ENCODE results near the gene EPN1. TPM values are rescaled to one million over a fixed set of nuclear protein-coding genes. Genes with fewer than 3 reads are reported as not detected.

EPN1 gene
- total and polyA plus RNA-seq, 2 experiments from 2014 or later: 47.1 to 223 TPM

- Mint-ChIP-seq H3K27me3 (ENCODE audit: insufficient read depth, low read depth, poor library complexity) (peaks cover 45% of the 10 kb centered on the region), H3K9me3 (no peaks in the 10 kb centered on the region), H3K27ac (no peak overlapping the region), H3K4me3 (peak overlapping the region; percentile 73), H3K4me1 (peaks cover 30% of the 10 kb centered on the region), H3K36me3 (ENCODE audit: low read depth) (peaks cover 39% of the 10 kb centered on the region)
- Histone ChIP-seq H3K4me1 (ENCODE audit: insufficient read depth) (no peaks in the 10 kb centered on the region; the same call in 1 of the 2 replicates), H2AFZ (no peak overlapping the region), H3K9me2 (ENCODE audit: insufficient read depth) (no peaks in the 10 kb centered on the region), H3K36me3 (ENCODE audit: insufficient read depth) (no peaks in the 10 kb centered on the region), H3K27ac (ENCODE audit: low read depth) (no peak overlapping the region), H4K20me1 (replicated peaks; ENCODE audit: insufficient read depth) (no peaks in the 10 kb centered on the region), H3K4me3 (peak overlapping the region; percentile 65), H3K4me2 (peak overlapping the region; percentile 87), H3K79me2 (replicated peaks; ENCODE audit: insufficient read depth) (peaks cover 32% of the 10 kb centered on the region), H3F3A (replicated peaks; ENCODE audit: low read depth) (peaks cover 15% of the 10 kb centered on the region; the same call in 1 of the 2 replicates), H3K27me3 (ENCODE audit: insufficient read depth) (no peaks in the 10 kb centered on the region)
- peak; percentile 48 for DNase-seq (ENCODE audit: low spot score)
- peak; percentile 12 for ATAC-seq
- TF ChIP-seq REST (IDR thresholded peaks at IDR 0.05; ENCODE audit: unreplicated experiment) (no peak), EZH2phosphoT487 (IDR thresholded peaks at IDR 0.05; ENCODE audit: unreplicated experiment) (no peak), ZNF331 (CRISPR knock-in tag; IDR thresholded peaks at IDR 0.05; ENCODE audit: low read depth) (no peak), STAT1 (IDR thresholded peaks at IDR 0.05; ENCODE audit: unreplicated experiment) (no peak), ETS1 (IDR thresholded peaks at IDR 0.05) (no peak), CREB1 (CRISPR knock-in tag; IDR thresholded peaks at IDR 0.05; ENCODE audit: low read depth) (no peak), NANOG (IDR thresholded peaks at IDR 0.05; ENCODE audit: borderline replicate concordance) (no peak), POLR2AphosphoS5 (IDR thresholded peaks at IDR 0.05; ENCODE audit: low read depth) (no peak), CTCF (conservative IDR thresholded peaks at IDR 0.05; ENCODE audit: low read depth in 2 of 2) (no peak), JUNB (IDR thresholded peaks at IDR 0.05; ENCODE audit: unreplicated experiment) (no peak), EZH2 (IDR thresholded peaks at IDR 0.05; ENCODE audit: low read depth, unreplicated experiment) (no peak), ZNF114 (CRISPR knock-in tag; IDR thresholded peaks at IDR 0.05) (no peak), ZNF462 (CRISPR knock-in tag; IDR thresholded peaks at IDR 0.05) (no peak)
These were observed 26.3 kb upstream of the EPN1 start for GRCh38 chr19:55648585-55649267.

Measured in GM23338 (cell line).